22Rv1 (cell line): ENCODE measurements around the gene KAZN.

ENCODE experiments used
- CTCF ChIP-seq: fragments of 450-650 bp; IDR thresholded peaks from 2 replicates; pipeline ENCODE4 v1.5.1; 2017; ENCODE audit warnings: mild to moderate bottlenecking
- ZFX ChIP-seq: fragments of 450-650 bp; IDR thresholded peaks from 2 replicates; pipeline ENCODE4 v1.6.1; 2017; ENCODE audit warnings: antibody characterized with exemption, borderline replicate concordance

GRCh38 chr1:14715802-14716201 lies 117.3 kb downstream of the KAZN start:
- TF ChIP-seq CTCF (no peak), ZFX (no peak)
